ENCODE data around the gene CDC14A.

The CDC14A gene

DNA sequence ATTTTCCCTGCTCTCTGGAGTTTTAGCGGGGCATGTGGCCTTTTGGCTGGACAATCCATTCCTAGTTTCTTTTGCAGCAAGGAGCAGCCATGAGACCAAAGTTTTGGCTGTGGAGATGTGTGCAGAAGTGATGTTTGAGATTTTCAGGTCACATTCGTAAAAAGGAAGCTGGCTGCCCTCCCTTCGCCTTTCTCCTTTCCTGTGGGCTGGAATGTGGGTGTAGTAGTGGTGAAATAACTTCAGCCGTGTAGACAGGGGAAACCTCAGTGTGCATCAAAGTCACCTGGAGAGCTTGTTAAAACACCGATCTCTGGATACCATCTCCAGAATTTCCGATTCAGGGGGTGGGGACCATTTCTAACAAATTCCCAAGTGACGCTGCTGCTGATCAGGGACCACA is 180.3 kb downstream of the CDC14A start:
- Histone ChIP-seq H3K9me2 (replicated peaks; ENCODE audit: control insufficient read depth, low read length) (no peaks in the 10 kb centered on the region), H3K27ac (ENCODE audit: low read depth, low read length) (no peak overlapping the region), H3K36me3 (ENCODE audit: control insufficient read depth, low read length) (no peaks in the 10 kb centered on the region), H3F3A (ENCODE audit: control insufficient read depth, insufficient read depth) (no peaks in the 10 kb centered on the region), H3K79me2 (ENCODE audit: control insufficient read depth, low read length) (no peaks in the 10 kb centered on the region), H3K27me3 (ENCODE audit: control insufficient read depth, low read length) (peaks cover 18% of the 10 kb centered on the region), H3K4me1 (ENCODE audit: control insufficient read depth, low read length) (0 out of 2 replicates have a peak, but pooled peaks cover 3% of the 10 kb centered on the region), H3K9me3 (ENCODE audit: control insufficient read depth, insufficient read depth, low read length) (no peaks in the 10 kb centered on the region), H3K4me3 (ENCODE audit: low read length) (no peak overlapping the region), H4K20me1 (ENCODE audit: control insufficient read depth, insufficient read depth, low read depth, low read length) (no peaks in the 10 kb centered on the region), H3K4me2 (ENCODE audit: low read length) (no peak overlapping the region)
- TF ChIP-seq, protein P1, sequence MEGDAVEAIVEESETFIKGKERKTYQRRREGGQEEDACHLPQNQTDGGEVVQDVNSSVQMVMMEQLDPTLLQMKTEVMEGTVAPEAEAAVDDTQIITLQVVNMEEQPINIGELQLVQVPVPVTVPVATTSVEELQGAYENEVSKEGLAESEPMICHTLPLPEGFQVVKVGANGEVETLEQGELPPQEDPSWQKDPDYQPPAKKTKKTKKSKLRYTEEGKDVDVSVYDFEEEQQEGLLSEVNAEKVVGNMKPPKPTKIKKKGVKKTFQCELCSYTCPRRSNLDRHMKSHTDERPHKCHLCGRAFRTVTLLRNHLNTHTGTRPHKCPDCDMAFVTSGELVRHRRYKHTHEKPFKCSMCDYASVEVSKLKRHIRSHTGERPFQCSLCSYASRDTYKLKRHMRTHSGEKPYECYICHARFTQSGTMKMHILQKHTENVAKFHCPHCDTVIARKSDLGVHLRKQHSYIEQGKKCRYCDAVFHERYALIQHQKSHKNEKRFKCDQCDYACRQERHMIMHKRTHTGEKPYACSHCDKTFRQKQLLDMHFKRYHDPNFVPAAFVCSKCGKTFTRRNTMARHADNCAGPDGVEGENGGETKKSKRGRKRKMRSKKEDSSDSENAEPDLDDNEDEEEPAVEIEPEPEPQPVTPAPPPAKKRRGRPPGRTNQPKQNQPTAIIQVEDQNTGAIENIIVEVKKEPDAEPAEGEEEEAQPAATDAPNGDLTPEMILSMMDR (IDR thresholded peaks at IDR 0.05; ENCODE audit: low read depth, low read length, poor library complexity, severe bottlenecking) = no peak
- TF ChIP-seq EZH2phosphoT487 (IDR thresholded peaks at IDR 0.05; ENCODE audit: borderline replicate concordance, low read length) = no peak

DNA sequence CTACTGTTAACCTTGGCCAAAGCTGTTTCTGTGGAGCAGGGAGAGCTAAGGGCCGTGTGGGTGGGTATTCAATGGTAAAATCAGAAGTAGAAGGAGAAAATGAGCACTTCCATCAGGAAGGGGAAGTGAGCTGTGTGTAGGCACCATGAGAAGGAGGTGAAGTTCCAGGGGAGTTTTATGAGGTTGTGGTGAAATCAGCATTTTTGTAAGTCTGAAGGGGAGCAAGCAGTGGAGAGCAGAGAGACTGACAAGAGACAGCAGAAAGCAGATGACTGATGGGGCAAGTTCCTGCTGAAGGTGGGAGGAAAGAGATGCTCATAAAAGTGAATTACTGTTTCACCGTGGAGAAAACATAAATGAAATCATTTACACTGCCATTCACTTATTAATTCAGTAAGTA is 183.0 kb downstream of the CDC14A start:
- H3K79me2 ChIP-seq (ENCODE audit: control insufficient read depth, low read length) = no peaks in the 10 kb centered on the region
- TF ChIP-seq, protein P1 (IDR thresholded peaks at IDR 0.05; ENCODE audit: low read depth, low read length, poor library complexity, severe bottlenecking) = no peak
- no peak for TF ChIP-seq EZH2phosphoT487 (IDR thresholded peaks at IDR 0.05; ENCODE audit: borderline replicate concordance, low read length)
- no peak overlapping the region for H3K4me2 ChIP-seq (ENCODE audit: low read length)
- no peak overlapping the region for H3K27ac ChIP-seq (ENCODE audit: low read depth, low read length)
- no peaks in the 10 kb centered on the region for H3K9me2 ChIP-seq (replicated peaks; ENCODE audit: control insufficient read depth, low read length)
- H3K4me3 ChIP-seq (ENCODE audit: low read length) = no peak overlapping the region
- 0 out of 2 replicates have a peak, but pooled peaks cover 3% of the 10 kb centered on the region for H3K4me1 ChIP-seq (ENCODE audit: control insufficient read depth, low read length)
- no peaks in the 10 kb centered on the region for H3K9me3 ChIP-seq (ENCODE audit: control insufficient read depth, insufficient read depth, low read length)
- H3F3A ChIP-seq (ENCODE audit: control insufficient read depth, insufficient read depth) = no peaks in the 10 kb centered on the region
- no peaks in the 10 kb centered on the region for H4K20me1 ChIP-seq (ENCODE audit: control insufficient read depth, insufficient read depth, low read depth, low read length)
- peaks cover 39% of the 10 kb centered on the region for H3K27me3 ChIP-seq (ENCODE audit: control insufficient read depth, low read length)
- no peaks in the 10 kb centered on the region for H3K36me3 ChIP-seq (ENCODE audit: control insufficient read depth, low read length)

DNA sequence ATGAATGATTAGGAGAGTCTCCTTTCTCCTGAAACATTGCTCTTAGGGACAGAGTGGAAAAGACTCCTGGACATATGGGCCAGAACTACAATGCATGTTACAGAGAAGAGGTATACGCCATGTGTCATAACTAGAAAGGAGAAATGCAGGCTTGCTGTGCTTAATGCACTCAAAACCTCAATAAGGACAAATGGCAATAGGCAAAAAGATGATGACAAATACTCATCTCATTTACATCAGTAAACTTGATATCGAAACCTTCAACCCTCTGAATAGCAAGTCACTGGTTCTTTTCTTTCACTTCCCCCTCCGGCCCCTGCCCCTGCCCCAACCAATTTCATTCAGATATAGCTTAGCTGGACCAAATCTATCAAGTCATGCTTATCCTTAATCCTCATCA is 183.7 kb downstream of the CDC14A start:
- Histone ChIP-seq H3K27me3 (ENCODE audit: control insufficient read depth, low read length) (peaks cover 47% of the 10 kb centered on the region), H3K27ac (ENCODE audit: low read depth, low read length) (no peak overlapping the region), H3K79me2 (ENCODE audit: control insufficient read depth, low read length) (no peaks in the 10 kb centered on the region), H3K9me2 (replicated peaks; ENCODE audit: control insufficient read depth, low read length) (no peaks in the 10 kb centered on the region), H4K20me1 (ENCODE audit: control insufficient read depth, insufficient read depth, low read depth, low read length) (no peaks in the 10 kb centered on the region), H3K4me1 (ENCODE audit: control insufficient read depth, low read length) (0 out of 2 replicates have a peak, but pooled peaks cover 3% of the 10 kb centered on the region), H3K4me3 (ENCODE audit: low read length) (no peak overlapping the region), H3K4me2 (ENCODE audit: low read length) (no peak overlapping the region), H3K36me3 (ENCODE audit: control insufficient read depth, low read length) (no peaks in the 10 kb centered on the region), H3K9me3 (ENCODE audit: control insufficient read depth, insufficient read depth, low read length) (no peaks in the 10 kb centered on the region), H3F3A (ENCODE audit: control insufficient read depth, insufficient read depth) (no peaks in the 10 kb centered on the region)
- TF ChIP-seq, protein P1 (IDR thresholded peaks at IDR 0.05; ENCODE audit: low read depth, low read length, poor library complexity, severe bottlenecking) = no peak
- no peak for TF ChIP-seq EZH2phosphoT487 (IDR thresholded peaks at IDR 0.05; ENCODE audit: borderline replicate concordance, low read length)

Data from DOHH2 (cell line).